ENCODE data around the gene SRGAP3.

GRCh38 chr3:9035961-9036360 lies 213.5 kb downstream of the SRGAP3 start:
- TF ChIP-seq POLR2A (IDR thresholded peaks at IDR 0.05) (no peak), EP300 (IDR thresholded peaks at IDR 0.05) (no peak)
- TF ChIP-seq, protein P1, sequence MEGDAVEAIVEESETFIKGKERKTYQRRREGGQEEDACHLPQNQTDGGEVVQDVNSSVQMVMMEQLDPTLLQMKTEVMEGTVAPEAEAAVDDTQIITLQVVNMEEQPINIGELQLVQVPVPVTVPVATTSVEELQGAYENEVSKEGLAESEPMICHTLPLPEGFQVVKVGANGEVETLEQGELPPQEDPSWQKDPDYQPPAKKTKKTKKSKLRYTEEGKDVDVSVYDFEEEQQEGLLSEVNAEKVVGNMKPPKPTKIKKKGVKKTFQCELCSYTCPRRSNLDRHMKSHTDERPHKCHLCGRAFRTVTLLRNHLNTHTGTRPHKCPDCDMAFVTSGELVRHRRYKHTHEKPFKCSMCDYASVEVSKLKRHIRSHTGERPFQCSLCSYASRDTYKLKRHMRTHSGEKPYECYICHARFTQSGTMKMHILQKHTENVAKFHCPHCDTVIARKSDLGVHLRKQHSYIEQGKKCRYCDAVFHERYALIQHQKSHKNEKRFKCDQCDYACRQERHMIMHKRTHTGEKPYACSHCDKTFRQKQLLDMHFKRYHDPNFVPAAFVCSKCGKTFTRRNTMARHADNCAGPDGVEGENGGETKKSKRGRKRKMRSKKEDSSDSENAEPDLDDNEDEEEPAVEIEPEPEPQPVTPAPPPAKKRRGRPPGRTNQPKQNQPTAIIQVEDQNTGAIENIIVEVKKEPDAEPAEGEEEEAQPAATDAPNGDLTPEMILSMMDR (IDR thresholded peaks at IDR 0.05), result no peak

All from gastroesophageal sphincter (tissue), 3 donors.